GM19240 (cell line): ENCODE measurements around the gene NPTN.

Source experiments
- DNase-seq: peaks from one replicate; pipeline ENCODE4 v3.0.0; 2011; ENCODE audit warnings: low spot score; ENCODE audit not compliant: insufficient read length

NPTN gene

DNA sequence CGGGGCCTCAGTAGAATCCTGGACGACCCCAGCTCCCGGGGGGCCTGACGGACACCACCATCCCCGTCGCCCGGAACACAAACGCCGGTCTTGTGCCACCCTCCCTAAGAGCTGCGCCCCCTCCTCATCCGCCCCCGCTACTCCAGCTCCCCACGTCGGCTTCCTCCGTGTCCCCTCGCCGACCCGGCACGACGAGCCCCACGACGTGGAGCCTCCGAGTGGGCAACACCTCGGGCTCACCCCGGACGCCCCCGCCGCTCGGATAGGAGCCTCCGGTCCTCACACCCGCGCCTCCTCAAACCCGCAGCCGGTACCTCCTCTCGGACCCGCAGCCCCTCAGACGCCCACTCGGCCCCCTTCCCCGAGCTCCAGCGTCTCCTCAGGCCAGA, 525 bp downstream of the NPTN start:
- no peak for DNase-seq

DNA sequence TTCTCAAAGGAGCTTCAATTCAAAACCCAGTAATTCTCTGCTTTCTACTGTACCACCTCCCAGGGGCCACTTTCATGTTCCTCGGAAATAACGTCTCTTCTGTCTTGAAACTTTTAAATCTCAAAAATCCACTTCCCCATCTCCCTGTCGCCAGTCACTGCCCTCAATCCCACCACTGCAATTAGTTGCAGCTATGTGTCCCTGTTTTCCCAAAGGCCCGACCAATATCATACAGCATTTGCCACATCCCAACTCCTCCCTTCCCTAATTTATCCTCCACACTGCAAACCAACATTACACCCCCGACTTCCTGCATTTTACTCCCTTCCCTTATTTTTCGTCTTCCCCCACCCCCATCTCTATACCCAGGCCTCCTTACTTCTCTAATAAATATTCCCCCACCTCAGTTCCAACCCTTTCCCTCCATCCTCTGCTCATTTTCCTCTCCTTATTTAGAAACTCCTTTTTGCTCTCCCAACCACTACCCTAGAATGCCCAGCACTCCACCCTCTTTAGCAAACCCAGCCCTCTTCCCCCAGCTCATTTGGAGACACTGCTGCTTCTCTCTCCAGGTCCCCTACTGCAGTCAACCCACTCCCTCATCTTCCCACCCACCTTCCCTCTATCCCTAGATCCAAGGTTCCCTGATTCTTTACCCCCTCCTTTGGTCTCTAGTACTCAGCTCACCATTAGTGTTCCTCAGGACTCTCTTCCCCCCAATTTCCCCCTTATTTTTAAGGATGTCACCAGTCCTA, 1.1 kb downstream of the NPTN start:
- DNase-seq, result no peak

DNA sequence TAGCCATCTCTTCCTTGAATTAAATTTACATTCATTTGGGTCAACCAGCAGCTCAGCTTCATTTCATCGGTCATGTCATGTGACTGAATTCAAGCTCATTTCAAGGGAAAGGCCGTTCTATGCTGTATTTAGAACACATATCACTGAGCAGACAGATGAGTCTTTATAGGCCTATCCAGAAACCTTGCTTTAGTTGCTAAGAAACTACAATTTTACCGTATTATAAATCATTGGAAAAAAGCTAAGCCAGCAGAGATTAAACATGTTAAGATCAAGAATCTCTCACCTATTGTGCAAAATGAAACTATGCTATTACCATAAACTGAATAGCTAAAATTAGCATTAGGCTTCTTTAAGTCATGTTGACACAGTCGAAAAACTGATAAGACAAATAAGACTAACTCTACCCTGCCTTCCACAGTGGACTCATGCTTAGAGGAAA, 2.2 kb downstream of the NPTN start:
- DNase-seq, result no peak

DNA sequence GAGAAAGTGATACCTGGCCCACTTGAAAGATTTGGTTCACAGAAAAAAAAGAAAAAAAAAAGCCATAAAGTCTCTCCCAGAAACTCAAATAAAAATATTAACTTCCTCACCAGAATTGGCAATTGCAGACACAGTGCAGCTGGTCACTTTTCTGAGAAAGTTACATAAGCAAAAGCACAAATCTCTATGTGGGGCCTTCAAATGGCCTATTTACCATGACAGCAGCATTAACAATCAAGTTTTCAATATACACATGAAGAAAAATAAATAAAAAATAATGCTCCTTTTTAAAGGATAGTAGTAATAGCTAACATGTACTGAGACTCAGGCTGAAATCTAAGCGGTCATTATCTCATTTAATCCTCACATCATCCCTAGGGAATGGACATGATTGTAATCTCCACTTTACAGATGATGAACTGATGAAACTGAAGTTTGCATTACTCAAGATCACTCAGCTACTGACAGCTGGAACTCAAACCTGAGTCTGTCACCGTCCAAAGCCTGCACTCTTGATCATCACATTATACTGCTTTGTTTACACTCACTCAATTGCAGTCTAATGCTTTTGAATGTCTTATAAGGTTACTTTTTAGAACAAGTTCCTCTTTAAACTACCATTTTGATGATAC, 3.3 kb downstream of the NPTN start:
- DNase-seq, result no peak

DNA sequence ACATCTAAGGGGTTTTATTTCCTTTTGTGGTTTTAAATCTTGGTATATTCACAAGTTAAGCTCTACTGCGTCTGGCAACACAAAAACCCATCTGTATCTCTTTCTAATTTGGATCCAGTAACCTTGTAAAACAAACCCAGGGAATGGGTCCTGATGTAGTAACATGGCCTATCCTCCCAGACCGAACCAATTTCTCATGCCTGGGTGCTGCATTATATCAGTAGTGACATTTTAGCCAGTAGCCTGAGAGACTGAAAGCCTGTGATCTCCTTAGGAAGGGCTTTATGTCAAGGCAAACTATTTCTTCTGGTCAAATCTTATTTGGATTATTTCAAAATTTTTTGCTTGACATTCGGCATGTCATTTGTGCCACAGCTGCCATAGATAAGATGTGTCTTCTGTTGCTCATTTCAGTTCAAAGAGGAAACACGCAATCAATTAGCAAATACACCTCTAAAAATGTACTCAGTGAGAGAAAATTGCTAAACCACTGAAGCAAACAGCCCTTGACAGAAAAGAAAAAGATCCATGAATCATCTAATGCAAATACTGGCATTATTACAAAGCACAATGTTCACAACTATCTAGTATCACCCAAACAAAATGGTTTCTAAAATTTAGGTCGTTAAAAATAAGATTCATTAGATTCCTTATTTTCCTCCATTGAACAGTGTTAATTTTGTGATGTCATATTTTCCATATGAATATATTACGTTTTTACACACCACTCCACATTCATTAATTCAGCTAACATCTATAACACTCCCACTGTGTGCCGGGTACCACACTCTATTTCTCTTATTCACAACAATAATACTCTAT, 4.0 kb downstream of the NPTN start:
- DNase-seq, result no peak

DNA sequence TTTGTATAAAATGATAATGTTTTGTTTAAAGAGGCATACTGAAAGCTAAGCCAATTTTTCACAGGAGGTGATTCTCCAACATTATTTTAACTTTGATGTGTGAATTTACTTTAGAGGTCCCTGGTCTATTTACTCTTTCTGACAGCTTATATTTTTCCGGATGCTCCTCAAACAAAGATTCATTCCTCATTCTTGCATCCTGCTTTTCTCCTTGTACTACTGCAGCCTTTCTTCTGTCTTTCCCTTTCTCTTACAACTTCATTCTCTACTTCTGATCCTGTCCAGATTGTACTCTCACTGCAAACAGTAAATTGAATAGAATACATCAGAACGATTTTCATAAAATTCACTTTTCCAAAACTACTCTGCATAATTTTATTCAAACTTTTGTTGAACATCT, 5.1 kb downstream of the NPTN start:
- DNase-seq, result no peak

DNA sequence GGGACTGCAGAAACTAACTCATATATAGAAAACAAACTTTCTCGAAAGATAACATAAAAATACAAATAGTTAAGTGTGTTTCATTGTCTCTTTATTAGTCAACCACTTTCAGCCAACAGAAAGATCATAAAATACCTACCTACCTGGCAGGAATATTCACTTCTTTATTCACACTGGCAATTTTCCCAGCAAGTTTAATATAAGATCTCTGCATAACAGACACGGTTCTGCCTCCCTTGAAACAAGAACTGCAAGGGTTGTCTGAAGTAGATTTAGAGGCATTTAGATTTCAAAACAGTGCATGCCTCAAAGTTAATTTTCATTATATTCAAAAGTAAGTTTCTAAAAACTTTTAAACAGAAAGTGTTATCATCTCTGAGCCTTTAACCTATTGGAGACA, 7.1 kb downstream of the NPTN start:
- DNase-seq, result no peak

DNA sequence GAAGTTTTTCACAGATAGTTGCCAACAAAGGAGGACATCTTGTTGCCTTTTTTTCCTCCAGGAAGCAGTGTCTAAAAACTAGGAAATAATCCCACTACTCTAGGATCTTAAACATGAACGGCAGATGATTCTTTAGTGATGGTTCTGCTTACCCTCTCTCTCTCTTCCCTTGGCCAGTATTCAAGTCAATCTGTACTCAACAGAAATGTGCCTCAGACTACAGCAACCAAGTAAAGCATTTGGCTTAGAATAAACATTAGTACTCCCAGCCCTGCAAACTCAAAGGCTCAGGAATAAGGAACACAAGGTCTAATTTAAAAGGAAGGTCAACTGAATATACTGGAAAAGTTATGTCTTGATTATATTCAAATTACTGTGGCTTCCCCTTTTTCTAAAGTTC, 8.7 kb downstream of the NPTN start:
- no peak for DNase-seq

DNA sequence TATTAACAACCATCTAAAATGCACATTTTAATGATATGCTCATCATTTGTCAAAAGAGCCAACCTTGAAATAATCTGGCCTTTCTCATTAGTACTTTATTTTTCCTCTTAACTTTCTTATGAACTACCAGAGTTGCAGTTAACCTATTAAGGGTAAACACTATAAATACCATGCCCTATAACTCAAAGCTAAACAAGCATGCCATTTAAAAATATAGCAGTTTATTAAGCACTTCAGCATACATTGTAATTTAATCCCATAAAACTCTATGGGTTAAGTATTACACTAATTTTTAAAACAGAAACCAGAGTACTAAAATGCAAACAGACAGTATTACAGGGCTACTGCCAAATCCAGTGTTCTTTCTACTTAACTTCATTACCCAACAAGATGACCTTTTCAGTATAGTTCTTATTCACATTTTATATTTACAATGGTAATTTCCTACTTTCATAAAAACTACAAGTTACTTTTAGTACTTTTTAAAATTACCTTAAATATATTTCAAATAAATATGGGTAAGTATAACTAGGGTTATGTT, 11.8 kb downstream of the NPTN start:
- no peak for DNase-seq

DNA sequence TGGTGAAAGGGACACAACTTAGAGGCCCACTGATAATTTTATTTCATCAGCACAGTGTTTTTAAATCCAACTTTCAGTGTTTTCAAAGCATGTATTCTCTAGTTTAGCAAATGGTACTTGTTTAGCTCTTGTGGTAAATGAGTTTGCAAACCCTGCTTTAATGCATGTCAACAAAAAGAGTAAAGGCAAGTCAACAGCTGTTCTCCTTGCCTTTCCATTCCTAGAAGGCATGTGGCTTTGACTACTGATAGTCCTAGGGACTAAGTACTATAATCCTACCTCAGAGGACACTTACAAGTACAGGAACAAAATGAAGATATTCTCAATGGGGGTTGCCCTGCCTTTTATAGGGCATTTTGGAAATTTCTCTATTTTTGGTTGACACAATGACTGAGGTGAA, 13.1 kb downstream of the NPTN start:
- DNase-seq, result no peak

DNA sequence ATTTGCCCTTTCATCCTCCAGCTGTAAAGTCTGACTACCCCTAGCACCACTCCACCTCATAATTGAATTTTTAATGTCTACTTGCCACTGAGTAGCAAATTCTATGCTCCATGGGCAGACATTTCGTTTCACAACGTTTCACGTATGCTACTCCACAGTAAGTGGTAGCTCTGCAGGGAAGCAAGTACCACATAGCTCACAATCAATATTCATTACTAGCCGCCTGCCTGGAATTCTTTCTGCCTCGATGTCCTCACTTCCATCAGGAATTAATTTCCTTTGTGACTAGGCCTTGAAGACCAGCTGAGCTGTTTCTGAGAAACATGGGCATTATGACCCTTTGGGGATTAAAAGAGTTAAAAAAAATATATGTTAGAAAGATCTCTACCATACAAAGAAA, 15.3 kb downstream of the NPTN start:
- no peak for DNase-seq

DNA sequence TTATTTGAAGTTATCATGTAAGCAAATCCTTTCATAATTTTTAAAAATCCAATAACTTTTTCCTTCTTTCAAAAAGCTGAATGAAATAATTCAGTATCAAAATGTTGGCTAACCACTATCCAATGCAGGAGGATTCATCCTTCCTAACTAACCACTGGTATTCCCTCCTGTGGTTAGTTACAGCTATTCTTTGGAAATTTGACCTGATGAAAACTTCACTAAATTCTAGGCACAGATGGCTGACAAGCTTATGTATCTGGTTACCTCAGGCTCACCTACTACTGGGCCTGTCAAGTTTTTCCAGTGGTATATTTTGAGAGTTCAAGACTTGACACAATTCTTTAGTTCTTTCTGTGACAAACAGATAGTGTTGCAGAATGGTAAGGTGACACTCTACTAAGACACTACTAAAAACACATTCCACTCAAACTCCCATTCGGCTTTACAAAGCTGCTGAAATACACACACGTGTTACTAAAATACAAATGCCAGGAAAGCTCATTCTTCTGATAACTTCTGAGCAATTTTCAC, 15.8 kb downstream of the NPTN start:
- DNase-seq, result no peak

DNA sequence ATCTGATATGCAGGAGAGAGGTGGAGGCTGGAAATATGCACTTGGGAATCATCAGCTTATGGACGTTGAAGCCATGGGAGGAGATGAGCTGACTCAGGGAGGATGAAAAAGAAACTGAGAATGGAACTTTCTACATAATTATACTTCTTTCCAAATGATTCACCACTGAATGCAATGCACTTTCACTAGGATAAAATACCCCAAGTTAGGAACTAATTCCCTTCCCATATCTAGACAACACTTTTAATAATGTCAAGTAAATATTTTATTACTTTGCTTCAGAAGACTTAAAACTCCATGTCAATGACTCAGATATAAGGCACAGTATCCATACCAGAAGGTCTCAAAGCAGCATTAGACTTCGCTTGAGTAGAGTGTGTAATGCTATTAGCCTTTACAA, 24.2 kb downstream of the NPTN start:
- DNase-seq, result no peak

DNA sequence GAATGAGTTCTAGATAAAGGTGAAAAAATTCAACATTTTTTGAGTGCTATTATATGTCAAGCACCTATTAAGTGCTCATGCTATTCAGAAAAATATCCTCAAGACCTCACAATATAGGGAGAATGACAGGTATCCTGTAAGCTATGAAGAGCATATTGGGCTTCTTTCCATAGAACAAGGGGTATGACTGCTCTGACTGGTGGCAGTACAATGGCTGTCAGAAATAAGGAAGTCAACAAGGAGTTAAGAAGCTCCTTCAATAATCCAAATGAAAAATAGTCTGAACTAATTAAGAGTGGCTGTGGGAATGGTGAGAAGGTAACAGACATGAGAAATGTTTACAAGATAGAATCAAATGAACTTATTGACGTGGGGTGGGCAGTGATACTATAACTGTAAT, 24.7 kb downstream of the NPTN start:
- no peak for DNase-seq

DNA sequence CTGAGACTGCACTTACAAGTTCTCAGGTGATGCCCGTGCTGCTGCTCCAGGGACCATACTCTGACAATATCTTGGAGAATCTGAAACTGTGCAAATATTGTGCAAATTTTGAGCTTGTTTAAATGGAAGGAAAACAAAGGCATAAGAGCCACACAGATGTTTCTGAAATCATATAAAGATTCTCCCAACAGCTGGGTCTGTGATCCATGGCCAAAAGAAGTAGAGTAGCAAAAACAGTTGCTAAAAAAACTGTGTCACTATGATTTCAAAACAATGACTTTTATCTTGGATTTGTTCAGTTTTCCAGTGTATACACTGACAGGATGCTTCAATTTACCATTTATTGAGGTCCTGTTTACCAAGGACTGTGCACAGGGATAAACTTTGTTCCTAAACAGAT, 25.3 kb downstream of the NPTN start:
- no peak for DNase-seq

DNA sequence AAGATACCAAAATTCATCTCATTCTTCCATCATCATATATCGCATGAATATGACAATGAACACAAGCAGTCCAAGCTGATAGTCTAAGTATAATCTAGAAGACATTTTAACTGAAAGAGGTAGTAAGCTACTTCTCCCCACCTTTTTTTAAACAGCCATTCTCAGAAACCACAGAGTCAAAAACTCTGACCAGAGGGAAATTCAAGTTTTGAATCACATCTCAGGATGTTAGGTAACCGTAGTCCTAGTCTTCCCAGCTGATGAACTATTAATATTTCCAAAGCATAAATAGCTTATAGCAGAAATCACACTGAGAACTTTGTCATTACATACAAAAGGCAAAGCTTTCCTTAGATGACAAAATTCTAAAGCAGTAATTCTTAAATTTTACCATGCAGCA, 25.8 kb downstream of the NPTN start:
- no peak for DNase-seq

DNA sequence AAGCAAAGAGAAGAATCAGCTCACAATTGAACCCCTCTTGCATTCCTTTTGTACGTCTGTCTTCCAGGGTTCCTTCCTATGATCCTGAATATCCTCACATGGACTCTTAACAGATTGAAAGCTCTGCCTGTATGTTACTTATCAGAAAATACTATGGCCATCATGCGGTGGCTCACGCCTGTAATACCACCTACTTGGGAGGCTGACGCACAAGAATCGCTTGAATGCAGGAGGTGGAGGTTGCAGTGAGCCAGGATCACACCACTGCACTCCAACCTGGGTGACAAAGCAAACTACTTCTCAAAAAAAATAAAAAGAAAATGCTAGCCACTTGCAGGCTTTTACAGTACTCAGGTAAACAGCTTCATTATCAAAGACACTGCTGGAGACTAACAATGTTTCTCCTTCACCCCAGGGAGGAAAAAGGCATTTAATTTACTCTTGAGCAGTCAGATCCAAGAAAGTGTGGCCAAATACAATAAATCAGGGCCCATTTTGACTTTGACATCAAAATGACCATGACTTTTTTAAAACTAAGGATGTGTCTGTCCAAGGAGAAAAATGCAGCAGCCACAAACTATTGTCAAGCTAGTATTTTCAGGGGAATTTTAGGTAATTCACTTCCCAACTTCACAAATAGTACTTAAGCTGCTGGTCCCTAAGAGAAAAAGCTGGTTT, 27.3 kb downstream of the NPTN start:
- DNase-seq, result no peak

DNA sequence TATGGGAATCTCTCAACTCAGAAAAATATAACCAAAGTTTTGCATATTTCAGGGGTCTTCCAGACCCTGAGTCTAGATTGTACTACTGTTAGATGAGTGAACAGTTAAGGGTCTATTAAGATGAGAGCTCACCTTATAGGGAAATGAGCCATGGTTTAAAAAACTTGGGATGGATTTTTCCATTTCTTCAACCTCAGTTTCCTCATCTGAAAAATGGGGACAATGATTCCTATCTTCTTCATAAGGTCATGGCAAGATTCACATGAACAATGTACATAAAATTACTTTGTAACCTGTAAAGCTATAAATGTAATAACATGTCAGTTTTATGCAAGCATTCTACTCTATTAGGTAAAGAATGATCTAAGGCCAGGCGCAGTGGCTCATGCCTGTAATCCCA, 28.7 kb downstream of the NPTN start:
- no peak for DNase-seq

DNA sequence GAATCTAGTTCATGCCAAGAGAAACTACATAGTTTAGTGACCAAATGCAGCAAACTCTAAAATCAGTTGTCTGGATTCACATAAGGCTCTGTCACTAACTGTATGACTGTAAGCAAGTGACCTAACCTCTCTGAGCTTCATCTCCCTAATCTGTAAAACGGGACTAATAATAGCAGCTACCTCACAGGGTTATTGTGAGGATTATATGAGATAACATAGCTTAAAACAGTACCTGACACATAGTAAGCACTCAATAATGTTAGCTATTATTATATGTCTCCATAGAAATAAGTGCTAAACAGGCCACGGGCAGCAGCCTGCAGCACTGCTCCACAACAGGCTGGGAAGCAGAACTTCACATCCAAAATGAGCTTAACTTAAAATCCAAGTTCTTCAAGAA, 30.2 kb downstream of the NPTN start:
- no peak for DNase-seq

DNA sequence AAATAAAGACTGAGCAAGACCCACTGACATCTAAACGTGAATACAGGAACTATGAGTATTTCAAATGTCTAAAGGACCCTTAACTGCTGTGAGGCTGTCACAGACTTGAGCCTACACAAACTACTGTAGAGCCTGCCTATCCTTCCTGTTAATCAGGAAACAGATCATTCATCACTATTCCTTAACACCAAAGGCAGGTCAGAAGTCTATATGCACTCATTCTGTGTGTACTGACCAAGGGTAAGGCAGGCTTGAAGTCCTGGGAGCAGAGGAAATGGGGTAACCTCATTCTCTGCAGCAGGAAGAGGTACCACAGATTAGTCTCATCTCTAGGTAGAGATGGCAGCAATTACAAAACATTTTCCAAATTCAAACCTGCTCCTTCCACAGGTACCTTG, 30.7 kb downstream of the NPTN start:
- DNase-seq, result no peak
